ENCODE results near the gene IRAK3.
"Not testable (repeated sequence)": the region's sequence is repeated elsewhere in the genome, so short reads cannot be mapped to it uniquely, and the experiment has no call there.

Gene IRAK3

DNA sequence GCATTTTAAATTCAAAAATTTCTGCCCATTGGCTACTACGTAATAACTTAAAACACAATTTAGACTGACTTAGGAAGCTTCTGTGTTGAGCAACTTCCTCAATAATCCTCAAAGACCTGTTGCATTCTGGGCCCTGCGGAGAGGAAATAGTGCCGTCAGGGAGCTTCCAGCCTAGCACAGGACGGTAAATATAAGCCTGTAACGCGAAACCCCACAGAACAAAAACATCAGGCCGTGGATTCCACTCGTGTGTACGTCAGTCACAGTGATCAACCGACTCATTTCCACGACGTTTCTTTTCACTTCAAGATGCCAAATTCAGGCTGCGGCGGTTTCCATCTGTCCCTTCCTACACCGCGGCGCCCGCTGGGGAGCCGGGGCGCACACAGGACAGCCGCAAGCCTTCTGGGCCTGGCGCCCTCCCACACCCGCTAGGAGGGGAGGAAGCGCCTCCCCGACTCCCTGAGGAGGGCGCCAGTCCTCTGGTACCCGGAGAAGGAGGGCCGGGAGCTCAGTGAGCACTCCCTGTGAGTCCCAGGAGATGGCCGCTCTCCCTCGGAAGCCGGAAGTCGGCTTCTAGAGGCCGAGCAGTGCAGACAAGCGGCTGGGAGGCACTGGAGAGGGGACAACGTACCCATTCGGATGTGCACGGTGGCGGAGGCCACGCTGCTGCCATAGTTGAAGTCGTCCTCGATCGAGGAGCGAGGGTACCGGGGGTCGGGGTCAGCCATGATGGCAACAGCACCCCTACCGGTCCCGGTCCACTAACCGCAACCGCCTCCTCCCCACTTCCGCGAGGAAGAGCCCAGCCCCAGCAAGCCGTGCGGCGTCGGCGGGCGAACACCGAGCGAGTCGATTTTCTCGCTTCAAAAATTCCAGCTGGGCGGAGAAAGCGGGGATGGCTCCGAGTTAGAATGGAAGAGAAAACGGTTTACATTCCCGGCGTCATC, 19.5 kb upstream of the IRAK3 start, which contains the start of gene TMBIM4:
TMBIM4 (minus strand) TSS at position 776 of the 950 bp plus-strand sequence; CDS start at position 731, 45 bp downstream.
- FAIRE-seq (peak; percentile 30), DNase-seq (ENCODE audit: low spot score) (peak; percentile 77)

DNA sequence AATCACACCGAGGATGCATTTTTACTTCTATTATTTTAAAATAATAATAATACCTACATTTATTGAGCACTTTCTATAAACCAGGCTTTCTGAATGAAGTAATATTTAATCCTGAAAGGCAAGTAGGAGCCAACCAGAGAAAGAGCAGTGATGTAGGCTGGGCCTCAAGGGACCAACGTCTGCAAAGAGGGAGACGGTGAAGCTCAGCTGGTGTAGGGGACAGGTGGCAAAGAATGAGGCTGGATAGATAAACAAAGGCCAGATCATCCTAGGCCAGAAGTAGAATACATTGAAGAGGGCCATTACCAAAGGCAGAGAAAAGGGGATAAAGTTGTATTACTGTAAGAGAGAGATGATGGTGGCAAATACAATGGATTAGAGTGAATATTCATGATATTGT, 18.4 kb upstream of the IRAK3 start:
- FAIRE-seq = no peak
- DNase-seq (ENCODE audit: low spot score) = no peak

DNA sequence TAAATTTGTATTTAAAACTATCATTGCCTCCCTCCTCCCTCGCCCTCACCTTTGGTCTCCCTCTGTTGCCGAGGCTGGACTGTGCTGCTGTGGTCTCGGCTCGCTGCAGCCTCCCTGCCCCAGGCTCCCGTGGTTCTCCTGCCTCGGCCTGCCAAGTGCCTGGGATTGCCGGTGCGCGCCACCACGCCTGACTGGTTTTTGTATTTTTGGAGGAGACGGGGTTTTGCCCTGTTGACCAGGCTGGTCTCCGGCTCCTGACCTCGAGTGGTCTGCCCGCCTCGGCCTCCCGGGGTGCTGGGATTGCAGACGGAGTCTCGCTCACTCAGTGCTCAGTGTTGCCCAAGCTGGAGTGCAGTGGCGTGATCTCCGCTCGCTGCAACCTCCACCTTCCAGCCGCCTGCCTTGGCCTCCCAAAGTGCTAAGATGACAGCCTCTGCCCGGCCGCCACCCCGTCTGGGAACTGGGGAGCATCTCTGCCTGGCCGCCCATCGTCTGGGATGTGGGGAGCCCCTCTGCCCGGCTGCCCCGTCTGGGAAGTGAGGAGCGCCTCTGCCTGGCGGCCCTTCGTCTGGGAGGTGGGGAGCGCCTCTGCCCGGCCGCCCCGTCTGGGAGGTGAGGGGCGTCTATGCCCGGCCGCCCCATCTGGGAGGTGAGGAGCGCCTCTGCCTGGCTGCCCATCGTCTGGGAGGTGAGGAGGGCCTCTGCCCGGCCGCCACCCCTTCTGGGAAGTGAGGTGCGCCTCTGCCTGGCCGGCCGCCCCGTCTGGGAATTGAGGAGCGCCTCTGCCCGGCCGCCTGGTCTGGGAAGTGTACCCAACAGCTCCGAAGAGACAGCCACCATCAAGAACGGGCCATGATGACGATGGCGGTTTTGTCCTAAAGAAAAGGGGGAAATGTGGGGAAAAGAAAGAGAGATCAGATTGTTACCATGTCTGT, 14.4 kb upstream of the IRAK3 start:
- not testable (repeated sequence) for FAIRE-seq; DNase-seq (ENCODE audit: low spot score)

DNA sequence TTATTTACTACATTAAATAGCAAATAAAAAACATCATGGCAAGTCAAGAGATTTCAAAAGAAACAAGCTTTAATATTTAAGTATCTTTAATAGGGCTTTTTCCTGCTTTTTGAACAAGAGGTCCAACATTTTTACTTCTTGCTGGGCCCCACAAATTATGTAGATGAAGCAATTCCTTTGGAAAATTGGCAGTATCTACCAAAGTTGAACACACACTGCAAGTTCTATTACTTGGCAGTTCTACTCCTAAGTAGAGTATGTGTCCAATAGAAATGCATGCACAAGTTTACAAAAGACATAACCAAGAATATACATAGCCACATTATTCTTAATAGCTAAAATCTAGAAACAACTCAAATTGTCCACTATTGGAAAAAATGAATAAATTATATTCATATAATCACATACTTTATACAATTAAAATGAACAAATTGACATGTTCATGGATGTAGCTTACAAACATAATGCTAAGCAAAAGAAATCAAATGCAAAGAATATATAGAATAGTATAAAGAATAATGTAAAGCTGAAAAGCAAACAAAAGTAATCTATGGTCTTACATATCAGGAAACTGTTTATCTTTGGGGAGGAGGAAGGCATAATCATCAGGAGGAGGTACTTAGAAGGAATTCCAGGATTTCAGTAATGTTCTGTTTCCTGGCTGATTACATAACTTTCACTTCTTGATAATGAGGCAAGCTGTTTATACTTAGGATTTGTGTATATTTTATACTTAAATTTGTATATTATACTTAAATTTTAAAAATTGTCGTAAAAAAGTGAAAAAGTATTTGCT, 12.7 kb upstream of the IRAK3 start:
- no peak for DNase-seq (ENCODE audit: low spot score)
- FAIRE-seq = no peak

DNA sequence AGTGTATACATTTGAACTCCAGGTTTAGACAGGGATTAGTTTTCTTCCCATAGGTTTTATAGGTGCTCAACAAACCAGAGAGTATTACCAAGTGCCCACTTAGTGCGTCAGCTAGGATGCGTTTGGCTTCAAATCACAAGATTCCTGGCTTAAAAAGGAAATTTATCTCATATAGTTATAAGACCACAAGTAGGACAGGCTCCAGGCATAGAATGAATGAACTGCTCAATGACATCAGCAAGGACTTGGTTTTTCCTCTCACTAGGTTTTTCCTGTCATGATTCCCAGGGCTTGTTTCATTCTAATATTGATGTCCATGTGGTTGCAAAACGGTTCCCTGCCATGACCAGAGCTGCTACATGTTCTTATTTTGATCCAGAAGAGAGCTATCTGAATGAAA, 6.1 kb upstream of the IRAK3 start:
- no peak for DNase-seq (ENCODE audit: low spot score)
- FAIRE-seq = no peak

DNA sequence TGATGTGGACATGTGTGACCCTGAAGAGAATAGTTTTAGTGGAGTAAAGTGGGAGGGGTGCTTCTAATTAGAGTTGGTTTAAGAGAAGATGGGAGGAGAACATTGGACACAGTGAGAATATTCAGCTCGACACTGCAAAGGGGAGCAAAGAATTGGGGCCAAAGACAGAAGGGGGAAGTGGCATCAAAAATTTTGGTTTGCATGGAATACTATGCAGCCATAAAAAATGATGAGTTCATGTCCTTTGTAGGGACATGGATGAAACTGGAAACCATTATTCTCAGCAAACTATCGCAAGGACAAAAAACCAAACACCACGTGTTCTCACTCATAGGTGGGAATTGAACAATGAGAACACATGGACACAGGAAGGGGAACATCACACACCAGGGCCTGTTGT, 4.2 kb upstream of the IRAK3 start:
- DNase-seq (ENCODE audit: low spot score); FAIRE-seq: not testable (repeated sequence)

DNA sequence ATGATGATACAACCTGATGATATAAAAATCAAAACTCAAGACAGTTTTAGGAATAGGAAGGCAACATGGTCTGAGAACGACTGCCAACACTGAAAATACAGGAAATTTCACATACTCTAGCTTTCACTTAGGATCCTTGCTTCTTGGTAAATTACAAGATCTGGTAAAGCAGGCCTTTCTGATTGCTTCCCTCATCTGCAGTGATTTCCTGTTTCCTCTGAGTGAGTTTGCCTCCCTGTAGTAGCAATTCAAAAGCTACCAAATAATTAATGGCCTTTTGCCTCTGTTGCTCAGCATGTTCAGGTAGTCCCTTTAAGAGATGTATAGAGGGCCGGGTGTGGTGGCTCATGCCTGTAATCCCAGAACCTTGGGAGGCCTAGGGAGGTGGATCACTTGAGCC, 2.0 kb upstream of the IRAK3 start:
- FAIRE-seq (no peak), DNase-seq (ENCODE audit: low spot score) (no peak)

DNA sequence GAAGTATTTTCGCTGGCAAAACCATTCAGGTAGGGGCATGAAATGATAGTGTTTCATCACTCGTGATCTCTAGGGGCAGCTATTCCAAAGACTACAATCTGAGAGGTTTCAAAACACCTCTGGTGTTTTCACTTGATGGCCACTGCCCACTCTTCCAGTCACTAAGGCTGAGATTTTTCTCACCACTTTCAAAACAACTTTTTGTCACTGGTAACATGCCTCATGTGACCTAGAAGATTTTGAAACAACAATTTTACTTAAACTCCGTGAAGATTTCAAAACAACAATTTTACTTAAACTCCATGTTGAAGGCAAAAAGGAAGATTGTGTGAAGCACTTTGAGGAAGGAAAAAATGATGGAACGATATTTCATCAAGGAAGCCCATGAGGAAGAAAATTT, 1.2 kb upstream of the IRAK3 start:
- DNase-seq (ENCODE audit: low spot score) (no peak), FAIRE-seq (no peak)

DNA sequence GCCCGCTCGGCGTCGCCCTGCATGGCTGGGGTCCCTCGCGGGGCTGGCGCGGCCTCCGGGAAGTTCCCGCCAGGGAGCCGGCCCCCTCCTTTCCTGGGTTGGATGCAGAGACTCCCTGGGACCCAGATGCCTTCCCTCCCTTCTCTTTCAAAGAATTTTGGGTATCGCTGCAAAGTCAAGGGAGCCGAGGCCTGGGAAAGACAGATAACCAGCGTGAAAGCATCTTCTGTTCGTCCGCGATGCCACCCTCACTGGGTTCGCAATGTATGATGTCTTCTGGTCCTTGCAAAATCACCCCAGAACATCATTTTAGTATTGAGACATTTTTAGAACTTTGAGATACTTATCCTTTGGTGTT, 451 bp downstream of the IRAK3 start:
- DNase-seq (ENCODE audit: low spot score) (no peak), FAIRE-seq (no peak)

DNA sequence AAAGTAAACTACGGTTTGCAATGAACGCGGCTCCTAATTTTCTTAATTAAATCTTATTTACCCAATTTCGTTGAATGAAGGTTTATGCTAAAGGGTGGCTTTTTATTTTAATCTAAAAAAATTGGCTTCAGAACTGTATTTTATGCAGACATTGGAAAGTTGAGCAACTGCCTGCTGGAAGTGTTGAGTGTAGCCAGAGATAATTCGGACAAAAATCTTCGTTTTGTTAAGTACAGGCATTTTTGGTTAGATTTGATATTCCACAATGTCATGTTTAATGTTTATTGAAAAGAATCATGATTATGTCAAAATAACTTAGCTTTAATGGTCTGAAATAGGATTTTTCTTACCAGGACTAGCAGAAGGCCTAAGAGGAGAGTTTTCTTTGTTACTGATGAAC, 875 bp downstream of the IRAK3 start:
- FAIRE-seq (no peak), DNase-seq (ENCODE audit: low spot score) (no peak)

DNA sequence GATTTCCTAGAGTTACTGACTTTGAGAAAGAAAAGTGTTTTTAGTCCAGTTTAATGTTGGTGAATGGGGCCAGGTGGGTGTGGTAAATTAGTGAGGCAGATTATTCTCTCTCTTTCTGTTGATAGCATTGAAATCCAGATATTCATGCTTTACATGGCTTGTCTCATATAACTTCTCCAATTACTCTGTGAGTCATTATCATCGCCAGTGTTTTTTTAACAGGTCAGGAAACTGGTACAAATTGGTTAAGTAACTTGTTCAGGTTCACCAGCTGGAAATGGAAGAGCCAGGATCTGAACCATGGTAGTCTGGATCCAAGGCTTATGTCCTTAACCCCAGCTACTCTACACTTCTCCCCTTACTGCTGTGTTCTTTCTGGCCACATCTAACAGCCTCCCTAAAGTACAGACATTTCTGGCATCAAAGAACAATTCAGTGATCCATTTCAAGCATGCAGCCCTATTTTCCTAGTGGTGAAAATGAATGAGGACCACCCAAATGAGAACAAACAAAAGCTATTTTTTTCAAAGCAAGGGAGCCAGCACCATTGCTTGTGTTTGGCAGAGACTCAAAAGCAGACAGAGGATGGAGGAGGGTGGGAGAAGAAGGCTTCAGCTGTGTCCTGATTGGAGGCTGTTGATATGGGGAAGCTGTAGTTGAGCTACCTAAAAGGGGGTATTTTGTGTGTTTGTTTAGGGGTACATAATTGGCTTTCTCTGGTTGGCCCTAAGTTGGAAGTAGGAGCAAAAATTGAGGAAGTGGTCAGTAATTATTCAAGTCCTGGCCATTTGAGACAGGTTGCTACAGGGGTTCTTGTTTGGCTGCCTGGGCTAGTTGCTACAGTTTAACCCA, 1.7 kb downstream of the IRAK3 start:
- DNase-seq (ENCODE audit: low spot score) (no peak), FAIRE-seq (no peak)

DNA sequence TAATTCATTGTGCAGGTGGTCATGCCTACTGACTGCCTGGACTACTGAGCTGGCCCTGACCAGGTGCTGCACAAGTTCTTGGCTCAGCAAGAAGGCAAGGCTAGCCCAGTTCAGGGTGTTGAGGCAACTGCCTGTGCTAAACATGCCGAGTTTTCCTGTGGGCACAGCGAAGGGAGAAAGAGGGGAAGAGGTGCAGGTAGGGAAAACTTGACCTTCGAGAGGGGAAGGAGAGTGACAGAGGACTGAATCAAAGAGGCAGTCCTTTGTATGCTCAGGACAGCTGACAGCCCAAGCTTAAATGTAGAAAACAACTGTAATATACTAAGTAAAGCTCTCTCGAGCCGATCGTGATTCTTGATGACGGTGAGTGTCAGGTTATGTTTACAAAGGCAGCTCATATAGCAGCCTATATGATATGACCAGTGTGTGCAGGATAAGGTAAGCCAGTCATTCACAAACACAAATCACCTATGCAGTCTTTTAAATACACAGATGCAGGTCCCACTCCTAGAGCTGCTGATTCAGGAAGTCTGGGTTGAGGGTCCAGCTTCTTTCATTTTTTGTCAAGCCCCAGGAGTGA, 2.6 kb downstream of the IRAK3 start:
- FAIRE-seq (no peak), DNase-seq (ENCODE audit: low spot score) (no peak)

DNA sequence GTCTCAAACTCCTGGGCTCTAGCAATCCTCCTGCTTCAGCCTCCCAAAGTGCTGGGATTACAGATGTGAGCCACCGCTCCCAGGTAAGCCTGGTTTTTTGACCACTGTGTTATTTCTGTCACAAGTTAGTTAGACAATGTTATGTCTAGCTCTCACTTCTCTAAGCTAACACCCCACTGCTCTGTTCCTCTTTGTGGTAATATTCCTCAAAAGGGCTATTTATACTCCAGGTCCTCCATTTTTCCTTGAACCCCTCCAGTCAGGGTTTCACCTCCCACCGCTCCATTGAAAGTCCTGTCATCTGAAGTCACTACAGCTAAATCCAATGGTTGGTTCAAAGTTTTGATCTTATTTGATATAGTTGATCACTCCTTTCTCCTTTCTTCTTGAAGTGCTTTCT, 5.1 kb downstream of the IRAK3 start:
- FAIRE-seq (no peak), DNase-seq (ENCODE audit: low spot score) (no peak)

DNA sequence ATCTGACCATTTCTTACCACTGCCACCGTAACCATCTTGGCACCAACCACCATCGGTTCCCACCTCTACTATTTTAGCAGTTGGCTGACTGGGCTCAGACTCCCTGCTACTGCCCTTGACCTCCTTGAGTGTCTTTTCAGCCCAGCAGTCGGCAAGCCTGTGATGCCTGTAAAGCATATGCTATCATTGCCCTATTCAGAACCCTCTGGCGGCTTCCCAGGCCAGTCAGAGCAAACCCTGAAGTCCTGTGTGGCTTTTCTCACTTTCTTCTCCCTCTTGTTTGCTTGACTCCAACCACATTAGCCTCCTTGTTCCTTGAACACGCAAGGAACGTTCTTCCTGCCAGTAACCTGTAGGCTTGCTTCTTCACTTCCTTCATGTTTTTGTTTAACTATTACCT, 6.2 kb downstream of the IRAK3 start:
- no peak for DNase-seq (ENCODE audit: low spot score)
- FAIRE-seq = no peak

DNA sequence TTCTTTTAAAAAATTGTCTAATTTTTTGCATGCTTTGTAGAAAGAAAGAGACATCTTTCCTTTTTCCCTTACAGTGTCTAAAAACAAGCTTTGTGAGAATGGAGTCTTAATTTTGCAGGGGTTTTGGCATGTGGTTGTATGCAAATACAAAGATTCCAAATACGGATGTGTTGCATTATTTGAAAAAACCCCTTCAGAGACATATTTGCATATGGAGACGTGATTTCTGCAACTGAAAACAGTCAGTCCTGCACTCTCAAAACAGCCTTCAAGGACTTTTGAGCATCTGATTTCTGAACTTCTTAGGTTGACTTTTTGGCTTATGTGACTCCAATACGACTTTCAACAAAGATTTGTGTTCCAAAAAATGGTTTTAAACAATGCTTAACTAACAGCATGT, 7.8 kb downstream of the IRAK3 start:
- DNase-seq (ENCODE audit: low spot score) = no peak
- no peak for FAIRE-seq

DNA sequence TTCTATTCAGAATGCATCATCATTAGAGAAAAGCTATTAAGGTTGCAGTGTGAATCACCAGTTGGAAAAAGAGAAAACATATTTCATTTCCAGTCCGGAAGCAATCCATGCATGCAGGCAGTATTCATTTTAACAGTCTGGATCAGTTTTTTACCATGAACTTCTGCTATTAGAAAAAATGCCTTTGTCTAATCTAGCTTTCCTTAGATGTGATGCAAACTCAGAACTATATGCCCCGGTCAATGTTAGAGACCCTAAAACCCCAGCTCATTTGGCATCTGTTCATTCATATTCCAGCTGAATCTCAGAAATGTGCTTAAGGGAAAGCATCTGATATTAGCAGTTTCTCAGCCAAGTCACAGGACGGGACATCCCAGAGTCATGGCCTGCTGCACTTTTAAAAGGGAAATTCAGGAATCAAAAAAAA, 8.5 kb downstream of the IRAK3 start:
- no peak for DNase-seq (ENCODE audit: low spot score)
- no peak for FAIRE-seq

DNA sequence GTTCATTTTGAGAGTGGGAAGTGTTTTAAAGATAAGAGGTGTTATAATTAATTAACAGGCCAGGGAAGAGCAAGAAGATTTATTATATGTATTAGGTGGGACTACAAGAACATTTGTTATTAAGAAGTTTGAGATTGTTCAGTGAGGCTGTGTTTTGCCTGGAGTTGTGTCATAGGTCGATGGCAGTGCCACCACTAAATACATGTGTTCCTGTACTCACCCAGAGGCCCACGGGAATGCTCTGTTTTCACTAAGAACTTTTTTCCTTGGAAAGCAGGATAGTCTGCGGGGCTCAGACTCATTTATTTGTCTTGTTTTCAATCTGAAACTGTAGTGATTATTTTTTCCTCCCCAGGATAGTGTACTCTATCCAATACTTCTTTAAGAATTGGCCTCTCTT, 10.1 kb downstream of the IRAK3 start:
- FAIRE-seq (no peak), DNase-seq (ENCODE audit: low spot score) (no peak)

DNA sequence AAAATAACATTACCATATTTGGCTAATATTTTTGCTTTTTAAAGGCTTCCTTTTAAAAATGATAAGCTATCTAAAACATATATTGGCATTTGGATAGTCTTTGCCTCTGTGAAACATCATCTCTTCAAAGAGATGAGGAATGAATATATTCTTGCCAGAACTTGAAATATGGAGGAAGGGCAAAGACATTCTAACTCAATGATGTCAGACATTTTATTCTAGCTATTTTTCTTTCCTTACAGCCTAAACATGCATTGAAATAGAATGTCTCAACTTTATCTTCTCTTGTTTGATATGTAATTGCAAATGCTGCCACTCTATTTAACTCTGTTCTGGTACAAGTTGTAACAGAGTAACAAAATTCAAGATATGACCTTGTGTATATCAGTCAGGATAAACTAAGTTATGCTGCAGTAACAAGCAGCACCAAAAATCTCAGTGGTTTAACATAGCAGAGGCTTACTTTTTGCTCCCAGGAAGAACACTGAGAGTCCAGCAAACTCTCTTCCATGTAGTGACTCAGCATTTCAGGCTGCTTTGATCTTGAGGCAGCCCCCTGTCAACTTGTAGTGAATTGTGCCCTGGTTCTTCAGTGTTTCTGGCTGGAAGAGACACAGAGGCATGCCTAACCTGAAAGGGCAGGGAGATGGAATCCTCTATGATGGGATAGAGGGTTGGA, 11.0 kb downstream of the IRAK3 start:
- DNase-seq (ENCODE audit: low spot score) (no peak), FAIRE-seq (no peak)

DNA sequence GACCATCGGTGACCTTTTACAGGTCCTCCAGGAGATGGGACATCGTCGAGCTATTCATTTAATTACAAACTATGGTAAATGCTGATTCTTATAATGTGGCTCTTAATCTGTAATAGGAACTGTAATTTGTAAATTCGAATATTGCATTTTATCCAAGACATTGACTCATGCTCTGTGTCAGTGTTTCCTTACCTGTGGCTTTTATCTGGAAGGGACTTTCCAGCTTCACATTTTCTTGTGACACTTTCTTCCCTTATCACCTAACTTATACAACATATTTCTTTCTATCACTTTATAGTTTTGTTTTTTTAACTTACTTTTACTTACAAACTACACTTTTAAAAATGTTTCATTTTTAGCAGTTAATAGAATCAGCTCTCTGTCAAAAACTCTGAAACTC, 14.8 kb downstream of the IRAK3 start:
- no peak for DNase-seq (ENCODE audit: low spot score)
- no peak for FAIRE-seq
